ENCODE data around the gene SPOPL.

SPOPL gene

GRCh38 chr2:138494265-138494966 lies 7.2 kb upstream of the SPOPL start:
- no peak for TF ChIP-seq CTCF (IDR thresholded peaks at IDR 0.05; ENCODE audit: low read depth, low read length)

DNA sequence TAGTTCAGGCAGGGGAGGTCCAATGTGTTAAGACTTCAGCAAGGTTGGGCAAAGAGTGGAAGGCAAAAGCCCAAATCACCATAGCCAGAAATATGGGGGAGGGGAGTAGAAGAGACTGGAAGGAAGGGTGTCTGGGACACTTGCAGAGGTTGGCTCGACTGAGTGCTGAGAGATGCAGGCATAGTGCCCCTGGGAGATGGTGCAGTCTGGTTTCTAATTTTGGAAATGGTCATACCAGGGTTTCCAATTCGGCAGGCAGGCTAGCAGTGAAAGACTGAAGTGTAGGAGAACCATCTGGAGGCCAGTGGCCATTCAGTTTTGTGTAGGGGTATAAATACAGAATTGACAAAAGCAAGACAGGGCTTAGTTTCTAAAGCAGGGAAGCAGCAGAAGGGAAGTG lies 6.2 kb upstream of the SPOPL start:
- DNase-seq (ENCODE audit: low read depth in 2 of 2), result no peak
- H3K4me3 ChIP-seq (replicated peaks in 1 of 2; ENCODE audit: low read depth in 2 of 2, low read length in 2 of 2), result no peak overlapping the region
- TF ChIP-seq CTCF (IDR thresholded peaks at IDR 0.05; ENCODE audit: low read depth, low read length), result no peak

More at GRCh38 chr2:138494265-138494966, 7.2 kb upstream of the SPOPL start:
- no peak for DNase-seq (ENCODE audit: low read depth in 2 of 2)
- H3K4me3 ChIP-seq (replicated peaks in 1 of 2; ENCODE audit: low read depth in 2 of 2, low read length in 2 of 2), result no peak overlapping the region

DNA sequence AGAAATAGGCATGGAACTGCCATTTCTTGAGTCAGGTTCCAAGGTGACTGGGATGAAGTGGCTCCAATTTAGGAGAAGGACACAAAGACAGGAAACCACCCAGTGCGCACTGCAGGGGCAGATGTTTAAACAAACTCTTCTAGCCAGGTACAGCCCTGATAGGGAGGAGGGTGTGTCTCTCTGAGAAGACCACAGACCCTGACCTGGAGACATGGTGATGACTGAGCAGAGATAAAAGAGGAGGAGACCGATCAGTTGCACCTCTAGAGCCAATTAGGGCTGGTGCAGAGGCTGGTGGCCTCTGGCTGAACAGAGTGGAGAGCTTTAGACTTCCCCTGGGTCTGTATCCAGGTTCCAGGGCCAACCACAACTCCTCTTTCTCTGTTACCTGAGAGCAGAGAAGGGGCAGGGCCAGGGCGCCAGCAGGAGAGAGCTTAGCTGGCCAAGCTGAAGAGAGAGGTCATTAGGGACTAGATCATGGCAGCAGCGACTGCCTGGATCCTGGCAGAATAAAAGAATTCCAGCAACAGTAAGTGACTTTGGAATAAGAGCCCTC lies 5.4 kb upstream of the SPOPL start:
- DNase-seq (ENCODE audit: low read depth in 2 of 2), result no peak
- no peak for TF ChIP-seq CTCF (IDR thresholded peaks at IDR 0.05; ENCODE audit: low read depth, low read length)

GRCh38 chr2:138497294-138497693 lies 4.3 kb upstream of the SPOPL start:
- TF ChIP-seq CTCF (IDR thresholded peaks at IDR 0.05; ENCODE audit: low read depth, low read length), result no peak
- no peak for DNase-seq (ENCODE audit: low read depth in 2 of 2)
- H3K4me3 ChIP-seq (replicated peaks in 1 of 2; ENCODE audit: low read depth in 2 of 2, low read length in 2 of 2), result no peak overlapping the region

More for the DNA sequence above, 5.4 kb upstream of the SPOPL start:
- H3K4me3 ChIP-seq (replicated peaks in 1 of 2; ENCODE audit: low read depth in 2 of 2, low read length in 2 of 2), result no peak overlapping the region

GRCh38 chr2:138499684-138500083 lies 1.9 kb upstream of the SPOPL start:
- no peak overlapping the region for H3K4me3 ChIP-seq (replicated peaks in 1 of 2; ENCODE audit: low read depth in 2 of 2, low read length in 2 of 2)
- DNase-seq (ENCODE audit: low read depth in 2 of 2), result no peak
- TF ChIP-seq CTCF (IDR thresholded peaks at IDR 0.05; ENCODE audit: low read depth, low read length), result no peak

GRCh38 chr2:138500592-138501424 lies 762 bp upstream of the SPOPL start:
- DNase-seq (ENCODE audit: low read depth in 2 of 2), result no peak
- TF ChIP-seq CTCF (IDR thresholded peaks at IDR 0.05; ENCODE audit: low read depth, low read length), result no peak
- H3K4me3 ChIP-seq (replicated peaks in 1 of 2; ENCODE audit: low read depth in 2 of 2, low read length in 2 of 2), result peak overlapping the region; percentile 65 to 74
